NCI-H2171 treated with DMSO at 0.1 percent for 48 hours (cell line): ENCODE measurements around the gene RELN.
A peak's percentile ranks its signal among the peaks of the same experiment; 100 is the strongest.

Experiments used
- DNase-seq: peaks from one replicate; lab custom pipeline; 2025; lab: John Stamatoyannopoulos, UW

The RELN gene

DNA sequence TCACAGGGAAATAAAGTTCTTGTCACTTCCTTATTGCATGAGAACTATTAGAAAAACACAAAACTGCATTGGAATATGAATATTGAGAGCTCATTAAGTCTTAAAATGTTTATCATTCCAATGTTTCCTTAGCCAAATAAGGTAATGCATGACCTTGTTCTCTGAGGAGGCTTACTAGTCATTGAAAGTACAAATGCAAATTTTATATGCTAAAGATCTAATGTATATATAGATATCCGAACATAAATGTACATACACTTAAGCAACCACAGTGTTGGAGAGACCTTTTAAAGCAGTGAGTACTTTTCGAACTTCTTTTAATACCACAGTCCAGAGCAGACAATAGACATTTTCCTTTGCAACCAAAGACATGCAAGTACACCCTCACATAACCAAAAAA, 96.1 kb downstream of the RELN start:
- no peak for DNase-seq

- DNase-seq, result no peak
Measured at GRCh38 chr7:103889451-103889850, 100.0 kb downstream of the RELN start.

- no peak for DNase-seq
Measured at GRCh38 chr7:103888603-103889153, 100.8 kb downstream of the RELN start.

DNA sequence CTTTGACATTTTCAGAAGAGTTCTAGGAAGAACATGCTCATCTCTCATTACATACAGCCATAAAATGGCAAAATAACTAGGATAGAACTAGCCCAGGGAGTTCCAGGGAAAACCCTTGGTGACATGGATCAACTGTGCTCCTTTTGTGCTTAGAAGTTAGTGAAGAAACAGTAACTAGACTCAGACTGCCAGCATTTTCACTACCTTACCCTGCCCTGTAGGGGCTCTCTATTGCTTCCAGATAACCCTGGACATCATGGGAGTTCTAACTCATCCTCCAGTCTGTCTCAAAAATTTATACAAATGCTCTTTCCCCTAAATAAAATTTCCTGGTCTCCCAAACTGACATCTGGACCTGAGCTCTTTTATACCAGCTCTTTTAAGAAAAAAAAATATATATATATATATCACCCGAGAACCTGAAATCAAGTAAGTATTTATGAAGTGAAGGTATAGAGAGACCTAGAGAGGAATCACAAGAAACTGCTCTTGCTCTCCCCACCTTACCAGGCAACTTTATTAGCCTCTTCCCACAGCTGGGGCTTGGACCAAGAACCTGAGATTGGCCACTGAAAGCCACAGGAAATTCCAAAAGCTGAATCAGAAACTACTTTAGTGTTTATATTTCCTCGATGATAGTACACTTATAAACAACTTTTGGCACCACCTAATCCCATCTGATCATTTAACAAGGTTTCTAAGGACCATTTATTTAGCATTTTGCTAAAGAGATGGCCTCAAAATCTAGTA, 101.4 kb downstream of the RELN start:
- no peak for DNase-seq

GRCh38 chr7:103887050-103887449, 102.4 kb downstream of the RELN start:
- no peak for DNase-seq

DNA sequence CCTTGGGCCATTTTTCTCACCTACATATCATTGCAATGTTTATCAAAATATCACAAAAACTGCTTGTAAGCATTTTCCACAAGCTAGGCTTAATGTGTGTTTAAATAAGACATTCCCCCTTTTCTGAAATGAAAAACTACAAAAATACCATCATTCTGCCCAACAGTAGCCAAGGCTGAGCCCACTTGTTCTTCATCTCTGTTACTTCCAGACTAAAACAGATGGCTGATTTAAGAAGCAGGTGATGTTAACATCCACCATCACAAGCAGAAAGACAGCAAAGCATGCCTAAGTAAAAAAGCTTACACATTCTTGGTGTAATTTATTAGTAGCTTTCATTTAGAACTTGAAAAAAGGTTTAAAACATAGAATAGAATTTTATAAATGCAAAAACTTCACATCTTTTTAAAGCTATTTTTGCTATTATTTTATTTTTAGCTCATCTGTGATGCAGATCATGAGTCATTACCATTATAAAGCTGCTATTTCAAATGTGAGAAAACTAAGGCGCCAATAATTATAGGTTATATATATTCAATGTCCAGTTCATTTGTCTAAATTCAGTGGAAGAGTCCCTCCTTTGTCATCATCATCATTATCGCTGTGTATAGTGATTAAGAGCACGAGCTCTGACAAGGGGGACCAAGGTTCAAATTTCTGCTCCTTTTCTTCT, 109.4 kb downstream of the RELN start:
- DNase-seq, result peak; percentile 25

DNA sequence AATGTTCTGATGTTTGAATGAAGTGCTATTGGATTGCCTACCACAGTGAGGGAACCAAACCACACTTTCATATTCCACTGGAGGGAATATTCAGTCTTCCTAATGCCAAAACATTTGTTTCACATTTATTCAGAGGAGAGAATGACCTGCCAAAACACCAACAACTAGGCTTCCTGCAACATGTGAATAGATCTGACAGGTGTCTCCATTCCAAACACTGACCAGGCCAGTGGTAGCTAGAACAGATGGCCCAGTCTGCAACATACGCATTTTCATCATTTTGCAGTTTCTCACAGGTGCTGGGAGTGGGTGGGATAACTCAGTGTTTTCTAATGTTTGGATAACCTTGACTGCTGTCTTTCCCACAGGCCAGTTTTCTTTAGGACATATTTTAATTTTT, 110.0 kb downstream of the RELN start:
- DNase-seq, result no peak

- no peak for DNase-seq
Measured at GRCh38 chr7:103877565-103877964, 111.9 kb downstream of the RELN start.

- DNase-seq, result no peak
Measured at GRCh38 chr7:103875718-103876117, 113.7 kb downstream of the RELN start.

DNA sequence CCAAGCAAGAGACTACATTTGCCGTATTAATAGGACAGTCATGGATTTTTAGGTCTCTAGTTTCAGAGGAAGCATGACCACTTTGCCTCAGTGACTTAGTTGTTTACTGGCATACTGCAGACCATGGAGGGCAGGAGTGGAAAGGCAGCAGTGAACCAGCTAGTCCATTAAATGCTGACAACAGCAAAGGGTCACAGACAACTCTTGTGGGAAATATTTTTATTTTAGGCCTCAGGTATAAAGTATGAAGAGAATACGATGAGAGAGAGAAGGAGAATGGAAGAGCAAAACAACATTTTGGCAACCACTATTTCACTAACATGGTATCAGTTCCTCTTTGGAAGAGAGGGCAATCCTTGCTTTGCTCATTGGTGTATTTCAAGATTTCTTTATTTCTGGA, 118.0 kb downstream of the RELN start:
- DNase-seq, result no peak

DNA sequence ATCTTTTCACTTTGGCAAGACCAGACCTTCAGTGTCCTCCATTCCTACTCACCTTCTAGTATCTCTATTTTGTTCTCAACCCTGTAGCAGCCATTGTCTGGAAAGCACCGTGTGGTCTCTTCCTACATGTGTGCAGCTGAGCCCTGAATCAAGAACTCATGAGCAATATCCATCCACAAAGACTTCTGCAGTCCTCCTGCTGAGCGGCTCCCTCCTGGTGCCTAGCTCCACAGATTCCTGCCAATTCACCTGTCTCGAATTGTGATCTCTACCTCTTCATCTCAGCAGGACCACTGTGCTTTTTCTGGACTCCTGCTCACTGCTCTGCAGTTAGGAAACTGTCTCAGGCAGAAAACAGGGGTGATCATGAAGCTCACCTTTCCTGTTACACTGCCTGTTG, 118.8 kb downstream of the RELN start:
- no peak for DNase-seq

GRCh38 chr7:103867874-103868273, 121.6 kb downstream of the RELN start:
- DNase-seq, result no peak

DNA sequence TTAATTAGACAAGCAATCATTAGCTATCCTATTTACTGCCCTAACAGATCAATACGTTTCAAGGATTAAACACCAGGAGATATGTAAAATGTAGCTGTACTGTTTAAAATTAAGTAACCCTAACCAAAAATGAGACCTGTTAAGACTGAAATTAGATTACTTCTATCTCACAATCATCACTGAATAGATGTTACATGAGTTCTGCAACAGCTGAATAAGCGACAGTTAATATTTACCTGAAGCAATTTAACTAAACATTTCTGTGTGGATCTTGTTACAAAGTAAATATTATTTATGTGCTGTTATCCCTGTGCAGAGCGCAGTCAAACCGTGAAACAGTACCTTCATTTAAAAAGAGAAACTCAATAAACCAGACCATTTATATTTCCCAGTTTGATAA, 122.5 kb downstream of the RELN start:
- peak; percentile 78 for DNase-seq

DNA sequence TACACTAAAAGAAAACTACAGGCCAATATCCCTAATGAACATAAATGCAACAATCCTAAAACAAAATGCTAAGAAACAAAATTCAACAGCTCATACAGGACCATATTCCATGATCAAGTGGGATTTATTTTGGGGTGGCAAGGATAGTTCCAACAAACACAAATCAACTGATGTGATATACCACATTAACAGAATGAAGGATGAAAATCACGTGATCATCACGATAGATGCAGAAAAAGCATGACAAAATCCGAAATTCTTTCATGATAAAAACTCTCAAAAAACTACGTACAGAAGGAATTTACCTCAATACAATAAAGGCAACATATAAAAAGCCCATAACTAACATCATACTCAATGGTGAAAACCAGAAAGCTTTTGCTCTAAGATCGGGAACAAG, 124.0 kb downstream of the RELN start:
- no peak for DNase-seq

DNA sequence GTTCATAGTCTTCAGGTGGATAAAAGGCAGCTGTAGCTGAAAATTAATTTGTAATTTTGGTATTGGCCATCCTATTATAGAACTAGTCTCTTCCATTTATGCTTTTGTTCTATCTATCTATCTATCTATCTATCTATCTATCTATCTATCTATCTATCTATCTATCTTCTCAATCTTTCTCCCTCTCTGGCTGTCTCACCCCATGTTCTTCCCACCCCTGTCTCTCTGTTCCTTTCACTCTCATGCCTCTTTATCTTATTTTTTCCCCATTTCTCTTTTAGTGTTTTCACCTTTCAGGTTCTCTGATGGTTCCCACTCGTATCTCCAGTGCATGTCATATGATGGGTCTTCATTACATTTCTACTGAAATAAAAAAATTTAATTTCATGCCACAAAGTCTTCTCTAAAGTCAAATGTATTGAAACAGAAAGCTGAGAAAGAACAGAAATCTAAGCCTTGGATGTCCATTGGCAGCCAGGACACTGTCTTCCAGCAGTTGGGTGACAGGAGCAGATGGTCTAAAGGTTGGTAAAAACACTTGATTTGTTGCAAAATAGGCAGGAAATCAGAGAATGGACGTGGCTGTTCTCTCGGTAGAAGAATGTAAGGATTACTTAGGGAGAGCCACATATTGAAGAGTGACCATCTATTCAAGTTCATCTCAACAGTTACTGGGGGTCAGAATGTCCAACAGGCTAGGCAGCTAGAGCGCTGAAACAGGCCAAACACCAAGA, 127.0 kb downstream of the RELN start:
- no peak for DNase-seq

DNA sequence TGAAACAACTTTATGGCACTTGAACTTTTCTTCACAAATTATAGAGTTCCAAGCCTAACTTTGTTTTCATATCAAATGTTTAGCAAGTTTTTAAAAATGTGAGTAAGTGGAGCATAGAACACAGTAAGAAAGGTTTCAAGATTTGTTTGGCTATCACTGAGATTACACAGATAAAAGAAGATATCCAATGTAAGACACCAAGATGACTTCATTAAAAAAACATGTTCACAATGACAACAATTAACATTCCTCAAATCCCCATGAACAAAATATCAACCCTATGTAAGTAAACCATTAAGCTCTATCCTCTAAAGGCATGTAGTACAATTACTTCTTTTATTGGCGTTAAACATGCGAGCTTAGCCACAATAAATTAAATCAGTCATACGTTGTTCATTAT, 129.7 kb downstream of the RELN start:
- DNase-seq, result no peak

- peak; percentile 100 for DNase-seq
Measured at GRCh38 chr7:103857435-103857834, 132.0 kb downstream of the RELN start.

DNA sequence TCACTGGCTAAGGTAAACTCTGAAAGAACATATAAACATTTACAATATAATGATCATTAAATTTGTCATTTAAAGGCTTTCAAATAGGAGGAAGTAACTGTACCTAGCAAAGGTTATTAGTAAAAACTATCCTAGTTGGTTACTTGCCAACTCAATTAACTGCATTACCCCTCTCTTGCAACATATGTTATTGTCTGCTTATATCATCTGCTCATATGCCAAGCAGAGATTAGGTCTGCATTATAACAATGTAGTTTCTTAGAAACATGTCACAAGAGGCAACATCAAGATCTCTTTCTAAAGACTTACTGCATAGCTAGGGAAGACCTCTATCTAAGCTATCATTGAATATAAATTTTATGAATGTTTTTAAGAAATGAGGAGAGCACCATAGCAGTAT, 132.5 kb downstream of the RELN start:
- DNase-seq, result peak; percentile 85

GRCh38 chr7:103855671-103856070, 133.8 kb downstream of the RELN start:
- DNase-seq, result no peak

DNA sequence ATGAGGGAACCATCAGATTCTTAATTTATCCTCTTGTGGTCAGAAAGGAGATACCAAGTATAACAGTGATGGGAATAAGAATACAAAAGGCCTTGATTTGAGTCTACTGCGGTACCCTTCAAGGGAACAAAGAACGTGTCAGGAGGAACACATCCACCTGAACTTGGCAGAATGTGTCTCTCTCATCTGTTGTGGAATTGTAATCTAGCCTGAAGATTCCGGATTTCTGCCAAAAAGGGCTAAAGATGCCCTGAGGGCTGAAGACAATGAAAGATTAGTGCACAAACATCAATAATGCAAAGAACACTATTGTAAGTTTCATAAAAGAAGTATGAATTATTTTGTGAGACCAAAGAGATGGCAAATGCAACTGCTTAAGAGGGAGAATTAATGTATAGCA, 134.8 kb downstream of the RELN start:
- no peak for DNase-seq

GRCh38 chr7:103851357-103851756, 138.1 kb downstream of the RELN start:
- DNase-seq, result no peak

DNA sequence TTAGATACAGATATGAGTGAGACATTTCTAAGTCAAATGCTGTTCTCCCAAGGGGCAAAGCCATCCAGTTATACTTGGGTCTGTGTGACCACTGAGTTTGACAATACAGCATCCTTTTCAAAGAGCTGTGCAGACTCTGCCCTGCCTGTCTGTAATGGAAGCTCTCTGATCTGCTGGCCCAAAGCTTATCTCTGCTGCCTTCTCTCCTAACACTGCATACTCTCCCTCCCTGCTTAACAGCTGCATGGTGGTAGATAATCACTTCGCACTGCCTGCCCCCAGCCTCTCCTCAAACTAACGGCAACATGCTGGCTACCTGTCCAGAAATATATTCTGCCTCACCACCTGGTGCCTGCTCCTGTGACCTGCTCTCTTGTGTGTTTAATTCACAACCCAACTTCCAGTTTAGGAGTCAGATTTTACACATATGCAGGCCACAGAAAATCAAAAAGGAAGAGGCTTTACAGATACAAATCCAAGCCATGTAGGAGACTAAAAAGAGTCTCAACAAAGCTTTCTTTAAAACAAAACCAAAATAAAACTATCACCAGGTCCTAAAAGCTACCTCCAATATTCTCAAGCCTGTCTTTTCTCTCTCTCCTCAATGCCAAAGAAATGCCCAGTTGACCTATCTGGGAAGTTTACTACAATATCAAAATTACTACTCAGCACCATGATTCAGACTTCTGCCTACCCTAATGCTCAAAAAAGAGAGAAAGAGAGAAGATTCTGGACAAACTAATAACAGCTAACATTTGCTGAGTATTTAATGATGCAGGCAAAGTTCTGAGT, 145.6 kb downstream of the RELN start:
- DNase-seq, result no peak
